B cell (primary cell): ENCODE results near the gene RGS14. TPM values are rescaled to one million over a fixed set of nuclear protein-coding genes. Genes with fewer than 3 reads are reported as not detected.

Experiments
- ATAC-seq: fragments of 200-7000 bp; cut with Tn5 transposase; one replicate; pipeline ENCODE4 v1.10.0; 2021; ENCODE audit warnings: low read depth, mild to moderate bottlenecking, moderate number of reproducible peaks, moderate library complexity
- CTCF ChIA-PET: fragments of 350-600 bp; sonication (Branson Sonifier 250); formaldehyde crosslinking; loops from one replicate; lab custom pipeline; 2021; ENCODE audit warnings: antibody characterized with exemption, inconsistent platforms; lab: Charles Lee
- POLR2A ChIA-PET: fragments of 350-600 bp; sonication (Branson Sonifier 250); formaldehyde crosslinking; loops from one replicate; lab custom pipeline; 2021; ENCODE audit warnings: antibody characterized with exemption; lab: Charles Lee
- DNase-seq: peaks from one replicate; pipeline ENCODE4 v3.0.0; 2013
- H2AFZ ChIP-seq: 2 replicates; pipeline ENCODE4 v1.6.1; 2012; ENCODE audit warnings: mild to moderate bottlenecking, low read depth, low read length; ENCODE audit not compliant: insufficient read depth, poor library complexity, severe bottlenecking
- H3K27ac ChIP-seq, 2 donors: 1 replicate in 1 of 2; 2 replicates in 1 of 2; pipeline ENCODE4 v1.5.1; 2012 to 2013; ENCODE audit warnings: low read length in 2 of 2, mild to moderate bottlenecking in 2 of 2, moderate library complexity in 1 of 2
- H3K27me3 ChIP-seq, 4 experiments: fragments of 200-600 bp in 1 of 4; sonication (generic) in 1 of 4; replicated peaks in 1 of 4; 1 replicate in 2 of 4; 2 replicates in 2 of 4; pipeline versions ENCODE4 v1.6.1 to v1.7.0; 2013 to 2016; ENCODE audit warnings: low read length in 3 of 4, mild to moderate bottlenecking in 2 of 4, mixed read lengths in 1 of 4, moderate library complexity in 1 of 4; ENCODE audit not compliant: insufficient read depth in 4 of 4, control insufficient read depth in 3 of 4; ENCODE audit errors: control extremely low read depth in 1 of 4
- H3K36me3 ChIP-seq, 2 experiments: replicated peaks in 1 of 2; 1 replicate in 1 of 2; 2 replicates in 1 of 2; pipeline versions ENCODE4 v1.6.1 to v1.7.1; 2013; ENCODE audit warnings: low read length in 1 of 2; ENCODE audit not compliant: insufficient read depth in 2 of 2, control insufficient read depth in 1 of 2; ENCODE audit errors: control extremely low read depth in 1 of 2, extremely low read depth in 1 of 2
- H3K4me1 ChIP-seq, 2 donors: fragments of 200-600 bp in 1 of 2; sonication (generic) in 1 of 2; 1 replicate in 1 of 2; 2 replicates in 1 of 2; pipeline versions ENCODE4 v1.5.1 to v1.6.1; 2013 to 2017; ENCODE audit warnings: low read length in 2 of 2; ENCODE audit not compliant: control insufficient read depth in 2 of 2, insufficient read depth in 2 of 2
- H3K4me2 ChIP-seq: replicated peaks from 2 replicates; pipeline ENCODE3; 2012; ENCODE audit warnings: mild to moderate bottlenecking, low read depth, low read length; ENCODE audit not compliant: poor library complexity, severe bottlenecking
- H3K4me3 ChIP-seq, 5 experiments: fragments of 200-600 bp in 1 of 5; sonication (generic) in 1 of 5; 1 replicate in 3 of 5; 2 replicates in 2 of 5; pipeline versions ENCODE4 v1.5.1 to v1.7.0; 2011 to 2016; ENCODE audit warnings: low read length in 4 of 5, mild to moderate bottlenecking in 4 of 5, low read depth in 2 of 5, control low read depth in 1 of 5, moderate library complexity in 1 of 5; ENCODE audit not compliant: insufficient read depth in 1 of 5; ENCODE audit errors: control extremely low read depth in 1 of 5, extremely low read depth in 1 of 5
- H3K79me2 ChIP-seq: fragments of 200-600 bp; sonication (generic); one replicate; pipeline ENCODE4 v1.6.0; 2016; ENCODE audit warnings: low read length; ENCODE audit not compliant: control insufficient read depth, insufficient read depth
- H3K9ac ChIP-seq: fragments of 200-600 bp; sonication (generic); 2 replicates; pipeline ENCODE4 v1.6.1; 2017; ENCODE audit warnings: mild to moderate bottlenecking, low read length, moderate library complexity
- H3K9me3 ChIP-seq, 3 donors: one replicate each; pipeline versions ENCODE4 v1.6.1 to v1.7.1; 2013; ENCODE audit warnings: low read length in 2 of 3; ENCODE audit not compliant: control insufficient read depth in 2 of 3, insufficient read depth in 1 of 3; ENCODE audit errors: control extremely low read depth in 1 of 3
- H4K20me1 ChIP-seq: 2 replicates; pipeline ENCODE4 v1.6.0; 2012; ENCODE audit warnings: mild to moderate bottlenecking, low read length; ENCODE audit not compliant: insufficient read depth, control insufficient read depth, poor library complexity, severe bottlenecking
- H3K27ac Mint-ChIP-seq: one replicate; pipeline ENCODE4 v1.8.0; 2021; ENCODE audit warnings: mixed read lengths
- H3K27me3 Mint-ChIP-seq: one replicate; pipeline ENCODE4 v1.8.0; 2021; ENCODE audit warnings: mixed read lengths
- H3K4me1 Mint-ChIP-seq: one replicate; pipeline ENCODE4 v1.8.0; 2021; ENCODE audit warnings: mixed read lengths
- H3K4me3 Mint-ChIP-seq: one replicate; pipeline ENCODE4 v1.8.0; 2021; ENCODE audit warnings: mixed read lengths
- H3K9me3 Mint-ChIP-seq: one replicate; pipeline ENCODE4 v1.8.0; 2022; ENCODE audit warnings: mixed read lengths; ENCODE audit not compliant: insufficient read depth
- CTCF ChIP-seq: fragments of 200-600 bp; IDR thresholded peaks from one replicate; pipeline ENCODE4 v1.8.0; 2022; ENCODE audit warnings: antibody characterized with exemption, mild to moderate bottlenecking
- EZH2 ChIP-seq: IDR thresholded peaks from 2 replicates; pipeline ENCODE4 v1.6.1; 2012; ENCODE audit warnings: borderline replicate concordance, low read depth, mild to moderate bottlenecking, moderate library complexity, low read length; ENCODE audit not compliant: insufficient read depth, poor library complexity, severe bottlenecking
- WGBS: methylation state at CpG from one replicate; pipeline ENCODE4 v1.1.5; 2013; ENCODE audit warnings: missing lambda C conversion rate; ENCODE audit not compliant: insufficient coverage; 5-methylcytosine and 5-hydroxymethylcytosine counted together
- intact Hi-C: fragments of 100-400 bp; cut with micrococcal nuclease; formaldehyde crosslinking; loops from one replicate; pipeline ENCODE4 v1.10.0; 2022
- polyA minus RNA-seq: library from RNA; depleted of rRNA, polyadenylated mRNA; stranded (reverse); fragments of >200 nt; gene quantifications from 2 replicates; pipeline ENCODE4 v1.2.3, GENCODE V29; 2012
- polyA plus RNA-seq: library from polyadenylated mRNA; depleted of rRNA; stranded (reverse); fragments of >200 nt; gene quantifications from 2 replicates; pipeline ENCODE4 v1.2.3, GENCODE V29; 2012
- total RNA-seq, 2 donors: library from RNA; stranded (reverse); fragments of 120-200 nt in 1 of 2; gene quantifications; 1 replicate in 1 of 2; 2 replicates in 1 of 2; pipeline versions ENCODE4 v1.2.3 to v1.2.4, GENCODE V29; 2013 to 2022

Gene RGS14
- total RNA-seq: 85.8 and 92.6 TPM in 2 replicates
- 64.3 TPM for total RNA-seq (2013)
- polyA plus RNA-seq: 167 and 184 TPM in 2 replicates
- polyA minus RNA-seq: 87.4 and 95.5 TPM in 2 replicates

- peak within 1 kb of the TSS; percentile 79 for H2AFZ ChIP-seq
Observed at GRCh38 chr5:177357459-177358351, at the start of gene RGS14. Gene RGS14 (plus strand): TSS chr5:177357924. CDS start chr5:177358025, 101 bp downstream.

More at GRCh38 chr5:177357459-177358351, at the start of gene RGS14:
- H3K36me3 ChIP-seq: peaks cover 0 to 16% of the 10 kb centered on the region in 2 experiments
- H3K4me2 ChIP-seq: peak within 1 kb of the TSS; percentile 99
- no peaks in the 10 kb centered on the region for H3K27me3 Mint-ChIP-seq
- H3K4me3 Mint-ChIP-seq: peak within 1 kb of the TSS; percentile 87
- H3K9me3 Mint-ChIP-seq: no peaks in the 10 kb centered on the region
- peak within 1 kb of the TSS; percentile 89 for H3K9ac ChIP-seq
- H3K4me1 Mint-ChIP-seq: peaks cover 76% of the 10 kb centered on the region
- CTCF ChIA-PET: interaction anchor here (1.0 to 7.2 kb wide), 7 partner anchors 13 to 97 kb away, joined by 3 to 60 read pairs (median 3); no protein-coding TSS in a partner anchor
- WGBS: under 1% methylated on average over 37 of the region's 37 CpGs
- H3K4me1 ChIP-seq: peaks cover 56 to 63% of the 10 kb centered on the region in 2 donors
- H3K79me2 ChIP-seq: peaks cover 52% of the 10 kb centered on the region
- DNase-seq (peak; percentile 90), ATAC-seq (peak; percentile 88)
- TF ChIP-seq EZH2: no peak
- TF ChIP-seq CTCF: no peak
- POLR2A ChIA-PET: interaction anchor here (0.5 kb wide), 1 partner anchor 74 kb away, joined by 3 read pairs; no protein-coding TSS in a partner anchor
- H3K27ac Mint-ChIP-seq: peak within 1 kb of the TSS; percentile 95
- H4K20me1 ChIP-seq: peaks cover 43% of the 10 kb centered on the region
- H3K9me3 ChIP-seq: no peaks in the 10 kb centered on the region
- H3K27ac ChIP-seq: peak within 1 kb of the TSS; percentile 62 to 80
- intact Hi-C loops: loop anchor here (1.0 to 2.0 kb wide), 4 partner anchors 13 to 225 kb away; partner anchors contain the start of gene NSD1
- H3K4me3 ChIP-seq: peak within 1 kb of the TSS; percentile 74 to 96 (median 92)
- no peaks in the 10 kb centered on the region for H3K27me3 ChIP-seq
